Activated CD4-positive, alpha-beta memory T cell treated with anti-CD3 and anti-CD28 coated beads, Interleukin-2, amount 10 ng/mL, durations not matched to agents 7 days and 5 days (primary cell): Measurements from ENCODE around the gene CTNNA1. TPM values are rescaled to one million over a fixed set of nuclear protein-coding genes. Genes with fewer than 3 reads are reported as not detected.
"Not testable (repeated sequence)": the region's sequence is repeated elsewhere in the genome, so short reads cannot be mapped to it uniquely, and the experiment has no call there.

ENCODE experiments used
- CTCF ChIA-PET: fragments of 350-600 bp; sonication (Branson Sonifier 250); formaldehyde crosslinking; loops from one replicate; lab custom pipeline; 2021; ENCODE audit warnings: antibody characterized with exemption, inconsistent platforms; lab: Charles Lee
- POLR2A ChIA-PET: fragments of 350-600 bp; sonication (Branson Sonifier 250); formaldehyde crosslinking; loops from one replicate; lab custom pipeline; 2021; ENCODE audit warnings: antibody characterized with exemption; lab: Charles Lee
- DNase-seq: peaks from one replicate; pipeline ENCODE4 v3.0.0-alpha.2; 2020
- H3K27ac Mint-ChIP-seq: one replicate; pipeline ENCODE4 v1.8.0; 2021; ENCODE audit warnings: mild to moderate bottlenecking, mixed read lengths
- H3K27me3 Mint-ChIP-seq: one replicate; pipeline ENCODE4 v1.8.0; 2021; ENCODE audit warnings: mixed read lengths
- H3K36me3 Mint-ChIP-seq: one replicate; pipeline ENCODE4 v1.8.0; 2021; ENCODE audit warnings: low read depth, mixed read lengths
- H3K4me1 Mint-ChIP-seq: one replicate; pipeline ENCODE4 v1.8.0; 2021; ENCODE audit warnings: mixed read lengths
- H3K4me3 Mint-ChIP-seq: one replicate; pipeline ENCODE4 v1.8.0; 2021; ENCODE audit warnings: mild to moderate bottlenecking, mixed read lengths
- H3K9me3 Mint-ChIP-seq: one replicate; pipeline ENCODE4 v1.8.0; 2021; ENCODE audit warnings: mixed read lengths
- total RNA-seq, 2 experiments: library from RNA; stranded (reverse); gene quantifications; one replicate each; pipeline ENCODE4 v1.2.3, GENCODE V29; 2021

CTNNA1 gene
- total RNA-seq, 2 experiments from 2014 or later, result 79.8 to 90.5 TPM

GRCh38 chr5:138833080-138833479 is 79.9 kb downstream of the CTNNA1 start:
- DNase-seq, result no peak
- POLR2A ChIA-PET, result no interaction called here
- Mint-ChIP-seq H3K4me1 (peaks cover 6% of the 10 kb centered on the region), H3K27ac (no peak overlapping the region), H3K9me3 (no peaks in the 10 kb centered on the region), H3K36me3 (peaks cover 7% of the 10 kb centered on the region), H3K4me3 (no peak overlapping the region), H3K27me3 (no peaks in the 10 kb centered on the region)
- CTCF ChIA-PET, result interaction anchor here (2.3 kb wide), 1 partner anchor 9 kb away, joined by 5 read pairs; no protein-coding TSS in a partner anchor

- POLR2A ChIA-PET, result no interaction called here
- H3K9me3 Mint-ChIP-seq, result no peaks in the 10 kb centered on the region
- DNase-seq, result no peak
- no peak overlapping the region for H3K27ac Mint-ChIP-seq
- no peak overlapping the region for H3K4me3 Mint-ChIP-seq
- H3K4me1 Mint-ChIP-seq, result peaks cover 6% of the 10 kb centered on the region
- CTCF ChIA-PET, result interaction anchor here (1.3 to 2.3 kb wide), 2 partner anchors 9 to 11 kb away, joined by 4 to 5 read pairs; no protein-coding TSS in a partner anchor
- peaks cover 7% of the 10 kb centered on the region for H3K36me3 Mint-ChIP-seq
- H3K27me3 Mint-ChIP-seq, result no peaks in the 10 kb centered on the region
These were observed 80.7 kb downstream of the CTNNA1 start for GRCh38 chr5:138833726-138834480.

GRCh38 chr5:138834853-138835252 is 81.6 kb downstream of the CTNNA1 start:
- H3K4me3 Mint-ChIP-seq, DNase-seq, POLR2A ChIA-PET, H3K9me3 Mint-ChIP-seq, H3K36me3 Mint-ChIP-seq, H3K27ac Mint-ChIP-seq, H3K4me1 Mint-ChIP-seq, H3K27me3 Mint-ChIP-seq: not testable (repeated sequence)
- CTCF ChIA-PET, result interaction anchor here (1.3 kb wide), 1 partner anchor 10 kb away, joined by 4 read pairs; no protein-coding TSS in a partner anchor

- Mint-ChIP-seq H3K27ac (no peak overlapping the region), H3K36me3 (peaks cover 4% of the 10 kb centered on the region), H3K4me3 (no peak overlapping the region), H3K9me3 (no peaks in the 10 kb centered on the region), H3K4me1 (peaks cover 5% of the 10 kb centered on the region), H3K27me3 (no peaks in the 10 kb centered on the region)
- no peak for DNase-seq
- CTCF ChIA-PET, result no interaction called here
- POLR2A ChIA-PET, result no interaction called here
These were observed 83.9 kb downstream of the CTNNA1 start for GRCh38 chr5:138837160-138837559.

DNA sequence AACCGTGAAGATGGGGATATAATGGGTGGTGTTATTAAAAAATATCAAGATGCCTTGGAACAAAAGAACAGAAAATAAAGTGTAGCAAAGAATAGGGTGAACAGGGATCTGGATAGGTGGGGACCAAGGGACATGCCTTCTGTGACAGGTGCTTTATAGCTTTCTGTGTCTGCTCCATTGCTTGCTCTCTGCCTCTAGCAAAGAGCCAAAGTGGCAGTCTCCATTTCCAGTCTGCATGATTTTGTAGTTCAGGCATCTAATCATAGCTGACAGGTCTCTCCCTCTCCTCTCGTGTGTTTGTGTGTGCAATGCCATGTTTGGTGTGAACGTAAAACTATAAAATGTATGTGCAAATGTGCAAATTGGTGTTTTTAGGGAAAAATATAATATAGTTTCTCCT is 86.9 kb downstream of the CTNNA1 start:
- Mint-ChIP-seq H3K4me1 (peaks cover 2% of the 10 kb centered on the region), H3K36me3 (no peaks in the 10 kb centered on the region), H3K4me3 (no peak overlapping the region), H3K9me3 (no peaks in the 10 kb centered on the region), H3K27ac (no peak overlapping the region), H3K27me3 (no peaks in the 10 kb centered on the region)
- no peak for DNase-seq
- ChIA-PET CTCF (no interaction called here), POLR2A (no interaction called here)

- ChIA-PET CTCF (no interaction called here), POLR2A (no interaction called here)
- no peaks in the 10 kb centered on the region for H3K9me3 Mint-ChIP-seq
- no peak for DNase-seq
- H3K27ac Mint-ChIP-seq, result no peak overlapping the region
- no peak overlapping the region for H3K4me3 Mint-ChIP-seq
- H3K27me3 Mint-ChIP-seq, result no peaks in the 10 kb centered on the region
- no peaks in the 10 kb centered on the region for H3K36me3 Mint-ChIP-seq
- peaks cover 2% of the 10 kb centered on the region for H3K4me1 Mint-ChIP-seq
These were observed 88.3 kb downstream of the CTNNA1 start for GRCh38 chr5:138841531-138841930.

- CTCF ChIA-PET, result interaction anchor here (1.3 kb wide), 1 partner anchor 9 kb away, joined by 4 read pairs; no protein-coding TSS in a partner anchor
- POLR2A ChIA-PET, result no interaction called here
- H3K27ac Mint-ChIP-seq, result no peak overlapping the region
- H3K4me3 Mint-ChIP-seq, result no peak overlapping the region
- DNase-seq, result no peak
- H3K27me3 Mint-ChIP-seq, result no peaks in the 10 kb centered on the region
- H3K36me3 Mint-ChIP-seq, result no peaks in the 10 kb centered on the region
- no peaks in the 10 kb centered on the region for H3K9me3 Mint-ChIP-seq
- H3K4me1 Mint-ChIP-seq, result peaks cover 4% of the 10 kb centered on the region
These were observed 90.3 kb downstream of the CTNNA1 start for GRCh38 chr5:138843316-138844124.

DNA sequence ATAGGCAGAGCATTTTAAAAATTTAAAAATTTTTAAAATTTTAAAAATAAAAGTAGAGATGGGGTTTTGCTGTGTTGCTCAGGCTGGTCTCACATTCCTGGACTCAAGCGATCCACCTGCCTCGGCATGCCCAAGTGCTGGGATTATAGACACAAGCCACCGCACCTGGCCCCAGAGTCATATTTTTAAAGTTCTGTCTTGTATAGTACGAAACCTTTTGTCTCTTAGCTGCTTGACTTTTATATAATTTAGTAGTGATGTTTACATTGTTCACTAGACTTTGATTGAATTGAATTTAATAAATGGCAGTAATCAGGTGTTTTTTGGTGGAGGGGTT is 90.9 kb downstream of the CTNNA1 start:
- no peak for DNase-seq
- Mint-ChIP-seq H3K9me3 (no peaks in the 10 kb centered on the region), H3K4me3 (no peak overlapping the region), H3K4me1 (peaks cover 5% of the 10 kb centered on the region), H3K27ac (no peak overlapping the region), H3K36me3 (no peaks in the 10 kb centered on the region), H3K27me3 (no peaks in the 10 kb centered on the region)
- CTCF ChIA-PET, result interaction anchor here (0.7 to 1.3 kb wide), 2 partner anchors 10 to 54 kb away, joined by 4 read pairs; no protein-coding TSS in a partner anchor
- POLR2A ChIA-PET, result no interaction called here

DNA sequence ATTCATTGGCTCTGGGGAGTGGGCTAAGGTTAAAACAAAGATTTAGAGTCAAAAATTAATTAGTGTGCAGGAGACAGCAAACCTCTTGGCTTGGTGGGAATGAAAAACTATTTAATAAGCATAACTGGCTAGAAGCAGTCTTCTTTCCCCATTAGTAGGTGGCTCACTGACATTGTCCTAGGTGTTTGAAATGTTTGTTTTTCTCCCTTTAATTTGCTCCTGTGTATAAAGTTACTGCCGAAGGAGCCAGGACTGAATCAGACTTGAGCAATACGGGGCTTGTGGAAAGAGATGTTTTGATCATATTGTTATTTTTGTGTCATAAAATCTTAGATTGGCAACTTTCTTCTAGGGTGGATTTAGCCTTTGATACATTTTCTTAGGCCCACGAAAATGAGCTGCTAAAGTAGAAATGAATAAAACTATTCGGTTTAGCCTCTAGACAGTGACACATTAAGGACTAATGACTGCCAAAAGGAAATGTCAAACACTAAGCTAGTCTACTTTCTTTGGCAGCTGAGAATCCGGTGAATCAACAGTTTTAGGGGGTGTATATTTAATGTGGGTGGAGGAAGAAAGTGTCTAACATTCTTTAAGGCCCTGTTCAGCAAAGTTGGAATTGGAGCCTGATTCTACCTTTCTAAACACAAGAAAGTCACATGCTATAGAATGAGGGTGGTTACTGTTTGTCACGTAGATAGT is 91.7 kb downstream of the CTNNA1 start:
- H3K4me1 Mint-ChIP-seq, result peaks cover 5% of the 10 kb centered on the region
- no peak for DNase-seq
- H3K36me3 Mint-ChIP-seq, result no peaks in the 10 kb centered on the region
- ChIA-PET CTCF (interaction anchor here (0.7 to 1.3 kb wide), 2 partner anchors 11 to 55 kb away, joined by 4 read pairs; no protein-coding TSS in a partner anchor), POLR2A (no interaction called here)
- H3K4me3 Mint-ChIP-seq, result no peak overlapping the region
- no peaks in the 10 kb centered on the region for H3K9me3 Mint-ChIP-seq
- H3K27ac Mint-ChIP-seq, result no peak overlapping the region
- no peaks in the 10 kb centered on the region for H3K27me3 Mint-ChIP-seq

GRCh38 chr5:138849439-138849838 is 96.2 kb downstream of the CTNNA1 start:
- H3K36me3 Mint-ChIP-seq, result no peaks in the 10 kb centered on the region
- peaks cover 16% of the 10 kb centered on the region for H3K4me1 Mint-ChIP-seq
- H3K27me3 Mint-ChIP-seq, result peaks cover 2% of the 10 kb centered on the region
- no peak overlapping the region for H3K4me3 Mint-ChIP-seq
- CTCF ChIA-PET, result interaction anchor here (0.8 kb wide), 1 partner anchor 60 kb away, joined by 3 read pairs; no protein-coding TSS in a partner anchor
- POLR2A ChIA-PET, result no interaction called here
- no peak overlapping the region for H3K27ac Mint-ChIP-seq
- no peak for DNase-seq
- H3K9me3 Mint-ChIP-seq, result no peaks in the 10 kb centered on the region

DNA sequence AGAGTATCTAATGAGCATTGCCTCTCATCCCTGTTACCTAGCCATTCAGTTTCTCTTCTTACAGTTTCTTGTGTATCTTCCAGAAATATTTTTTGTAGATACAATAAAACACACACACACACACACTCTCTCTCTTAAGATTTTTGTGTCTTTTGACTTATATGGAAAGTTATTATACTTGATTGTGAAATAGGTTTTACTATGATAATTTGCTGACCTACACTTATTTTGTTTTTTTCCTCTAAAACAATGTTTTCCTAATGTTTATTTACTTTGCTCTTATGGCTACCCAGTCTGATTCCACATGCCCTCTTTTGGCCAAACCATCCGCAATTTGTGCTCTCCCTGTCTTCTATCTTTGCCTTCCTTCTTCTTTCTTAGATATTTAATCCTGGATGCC is 96.7 kb downstream of the CTNNA1 start:
- no peak for DNase-seq
- H3K27me3 Mint-ChIP-seq, result peaks cover 2% of the 10 kb centered on the region
- H3K9me3 Mint-ChIP-seq, result no peaks in the 10 kb centered on the region
- H3K27ac Mint-ChIP-seq, result no peak overlapping the region
- H3K4me1 Mint-ChIP-seq, result peaks cover 17% of the 10 kb centered on the region
- no peak overlapping the region for H3K4me3 Mint-ChIP-seq
- CTCF ChIA-PET, result no interaction called here
- H3K36me3 Mint-ChIP-seq, result no peaks in the 10 kb centered on the region
- POLR2A ChIA-PET, result no interaction called here

DNA sequence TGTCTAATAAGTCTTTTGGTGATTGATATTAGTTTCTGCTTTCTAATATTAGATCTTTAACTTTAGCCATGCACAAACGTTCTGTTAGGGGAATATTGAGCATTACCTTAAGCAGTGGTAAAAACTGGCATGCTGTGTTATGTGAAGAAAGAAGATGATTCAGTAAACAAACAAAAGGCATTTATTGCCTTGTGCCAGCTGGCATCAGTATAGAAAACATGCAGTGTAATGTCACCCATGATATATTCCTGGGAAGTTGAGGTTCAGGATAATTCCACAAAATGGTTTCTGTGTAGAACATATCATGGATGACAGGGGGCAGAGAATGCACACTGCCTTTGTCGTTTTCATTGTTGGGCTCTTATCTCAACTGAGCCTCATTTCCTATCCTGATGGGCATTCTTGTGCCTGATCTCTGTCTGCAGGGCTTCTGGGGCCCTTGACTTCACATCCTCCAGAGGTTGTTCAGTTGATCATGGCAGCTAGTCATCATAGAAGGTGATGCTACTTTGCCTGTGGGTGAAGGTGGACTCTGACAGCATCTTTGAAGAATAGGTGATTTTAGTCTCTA is 97.7 kb downstream of the CTNNA1 start:
- DNase-seq, result no peak
- Mint-ChIP-seq H3K36me3 (no peaks in the 10 kb centered on the region), H3K9me3 (no peaks in the 10 kb centered on the region), H3K27ac (no peak overlapping the region), H3K27me3 (peaks cover 2% of the 10 kb centered on the region), H3K4me3 (no peak overlapping the region), H3K4me1 (peaks cover 20% of the 10 kb centered on the region)
- CTCF ChIA-PET, result no interaction called here
- POLR2A ChIA-PET, result no interaction called here
